ENCODE data around the gene SMARCB1. TPM values are rescaled to one million over a fixed set of nuclear protein-coding genes. Genes with fewer than 3 reads are reported as not detected.

SMARCB1 gene
- total RNA-seq, 1 experiment from 2014 or later, result 121 TPM

DNA sequence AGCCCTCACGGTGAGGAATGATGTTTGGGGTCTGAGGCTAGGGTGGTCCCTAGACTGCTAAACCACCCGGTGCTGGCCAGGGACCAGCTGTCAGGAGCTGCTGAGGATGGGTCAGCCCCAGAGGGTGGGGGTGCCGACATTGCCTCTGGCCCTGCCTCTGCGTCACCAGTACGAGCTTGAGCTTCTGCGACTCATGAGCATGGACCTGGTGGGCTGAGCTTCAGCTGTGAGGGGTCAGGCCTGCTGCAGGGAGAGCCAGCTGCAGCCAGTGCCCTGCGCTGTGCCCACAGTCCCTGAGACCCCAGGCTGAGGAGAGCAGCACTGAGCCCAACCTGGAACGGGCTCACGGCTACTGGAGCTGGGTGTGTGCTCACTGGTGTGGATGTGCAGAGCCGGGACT is 45.0 kb downstream of the SMARCB1 start:
- no peak for DNase-seq (ENCODE audit: low read depth in 1 of 2, low spot score in 2 of 2)
- H3K4me1 ChIP-seq (replicated peaks), result peaks cover 25% of the 10 kb centered on the region
- H3K4me3 ChIP-seq, result no peak overlapping the region
- H3K27ac ChIP-seq, result no peak overlapping the region
- peaks cover 85% of the 10 kb centered on the region for H3K36me3 ChIP-seq
- H3K27me3 ChIP-seq (replicated peaks), result no peaks in the 10 kb centered on the region
- no peaks in the 10 kb centered on the region for H3K9me3 ChIP-seq (replicated peaks)

DNA sequence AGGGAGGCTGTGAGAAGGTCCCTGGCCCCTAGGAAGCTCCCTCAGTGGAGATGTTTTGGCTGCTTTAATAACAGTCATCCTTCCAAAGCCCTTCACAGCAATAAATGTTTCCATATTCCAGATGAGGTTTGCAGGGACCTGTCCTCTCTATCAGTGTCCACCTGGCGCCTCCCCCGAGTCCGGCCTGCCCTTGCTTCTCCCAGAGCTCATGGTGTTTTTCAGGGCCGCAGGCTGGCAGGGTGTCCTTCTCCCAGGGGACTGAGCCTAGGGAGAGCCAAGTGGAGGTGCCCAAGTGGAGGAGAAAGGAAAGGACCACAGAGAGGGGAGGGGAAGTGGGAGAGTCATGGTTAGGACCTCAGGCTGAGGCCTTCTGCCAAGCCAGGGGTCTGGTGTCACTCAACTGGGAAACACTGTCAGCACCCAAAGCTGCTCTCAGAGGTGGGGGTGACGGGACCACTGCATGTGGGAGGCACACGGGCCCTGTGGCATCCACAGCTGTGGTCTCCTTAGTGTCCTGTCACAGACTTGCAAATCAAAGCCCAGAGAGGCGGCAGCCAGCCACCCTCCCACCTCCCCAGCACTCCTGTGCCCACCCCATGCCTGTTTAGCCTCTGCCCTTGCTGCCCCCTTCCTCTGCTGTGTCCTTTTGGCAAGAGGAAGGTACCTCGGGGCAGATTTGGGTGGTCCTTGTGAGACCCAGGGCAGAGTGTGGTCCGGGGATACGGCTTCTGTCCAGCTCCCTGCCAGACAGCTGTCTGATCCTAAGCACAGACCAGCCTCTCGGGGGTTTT is 45.7 kb downstream of the SMARCB1 start:
- Histone ChIP-seq H3K27ac (no peak overlapping the region), H3K4me3 (no peak overlapping the region), H3K4me1 (replicated peaks) (peaks cover 19% of the 10 kb centered on the region), H3K36me3 (peaks cover 84% of the 10 kb centered on the region), H3K9me3 (replicated peaks) (no peaks in the 10 kb centered on the region), H3K27me3 (replicated peaks) (no peaks in the 10 kb centered on the region)
- no peak for DNase-seq (ENCODE audit: low read depth in 1 of 2, low spot score in 2 of 2)

DNA sequence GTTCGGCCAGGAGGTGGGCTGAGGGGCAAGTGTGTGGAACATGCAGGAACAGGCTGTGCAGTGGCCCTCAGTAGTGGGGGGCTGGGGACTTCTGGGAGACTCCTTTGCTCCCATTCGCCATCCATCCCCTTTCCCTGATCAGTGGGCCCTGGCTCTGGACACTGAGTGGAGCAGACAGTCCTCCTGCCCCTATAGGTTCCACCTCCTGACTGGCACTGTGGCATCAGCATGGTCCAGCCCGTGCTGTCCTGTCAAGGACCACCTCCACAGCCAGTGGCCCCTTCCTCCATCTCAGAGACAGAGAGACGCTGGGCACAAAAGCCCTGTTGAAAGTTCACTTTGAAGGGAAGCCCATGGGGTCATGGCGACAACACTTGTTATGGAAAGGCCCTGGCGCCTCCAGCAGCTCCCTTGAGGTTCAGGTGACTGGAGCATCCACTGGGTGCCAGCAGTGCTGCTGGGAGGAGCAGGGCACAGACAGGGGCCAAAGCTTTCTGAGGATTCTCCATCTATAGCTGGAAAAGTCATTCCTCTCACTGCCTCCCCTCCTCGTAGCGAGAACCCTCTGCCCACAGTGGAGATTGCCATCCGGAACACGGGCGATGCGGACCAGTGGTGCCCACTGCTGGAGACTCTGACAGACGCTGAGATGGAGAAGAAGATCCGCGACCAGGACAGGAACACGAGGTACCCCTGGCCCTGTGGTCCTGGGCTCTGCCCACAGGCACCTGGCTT is 46.4 kb downstream of the SMARCB1 start:
- Histone ChIP-seq H3K27me3 (replicated peaks) (no peaks in the 10 kb centered on the region), H3K4me3 (no peak overlapping the region), H3K36me3 (peaks cover 84% of the 10 kb centered on the region), H3K9me3 (replicated peaks) (no peaks in the 10 kb centered on the region), H3K4me1 (replicated peaks) (peaks cover 19% of the 10 kb centered on the region), H3K27ac (no peak overlapping the region)
- no peak for DNase-seq (ENCODE audit: low read depth in 1 of 2, low spot score in 2 of 2)

DNA sequence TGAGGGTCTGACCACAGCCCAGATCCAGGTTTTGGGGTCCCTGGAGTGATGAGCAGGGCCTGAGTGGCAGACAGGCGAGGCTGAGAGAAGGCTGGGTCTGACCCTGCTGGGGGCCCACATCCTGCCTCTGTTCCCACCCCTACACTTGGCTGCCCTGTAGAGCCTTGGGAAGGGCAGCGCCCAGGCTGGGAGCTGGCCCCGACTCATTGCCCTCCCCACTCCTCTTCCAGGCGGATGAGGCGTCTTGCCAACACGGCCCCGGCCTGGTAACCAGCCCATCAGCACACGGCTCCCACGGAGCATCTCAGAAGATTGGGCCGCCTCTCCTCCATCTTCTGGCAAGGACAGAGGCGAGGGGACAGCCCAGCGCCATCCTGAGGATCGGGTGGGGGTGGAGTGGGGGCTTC is 47.1 kb downstream of the SMARCB1 start:
- DNase-seq (ENCODE audit: low read depth in 1 of 2, low spot score in 2 of 2), result no peak
- Histone ChIP-seq H3K36me3 (peaks cover 78% of the 10 kb centered on the region), H3K9me3 (replicated peaks) (no peaks in the 10 kb centered on the region; the same call in 1 of the 2 replicates), H3K27me3 (replicated peaks) (no peaks in the 10 kb centered on the region), H3K4me1 (replicated peaks) (peaks cover 15% of the 10 kb centered on the region), H3K4me3 (no peak overlapping the region), H3K27ac (no peak overlapping the region)

DNA sequence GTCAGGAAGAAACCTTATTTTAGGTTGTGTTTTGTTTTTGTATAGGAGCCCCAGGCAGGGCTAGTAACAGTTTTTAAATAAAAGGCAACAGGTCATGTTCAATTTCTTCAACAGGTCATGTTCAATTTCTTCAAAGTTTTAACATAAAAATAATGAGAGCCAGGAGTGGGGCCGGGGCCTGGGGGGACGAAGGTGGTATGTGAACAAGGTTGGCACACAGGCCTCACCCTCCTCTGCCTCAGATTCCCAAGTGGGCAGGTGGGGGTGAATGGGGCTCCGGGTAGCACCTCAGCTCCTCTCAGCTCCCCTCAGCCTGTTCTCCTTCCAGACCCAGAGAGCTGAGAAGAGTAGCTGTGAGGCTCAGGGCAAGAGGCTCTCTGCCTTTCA is 47.6 kb downstream of the SMARCB1 start:
- H3K9me3 ChIP-seq (replicated peaks), result no peaks in the 10 kb centered on the region; the same call in 1 of the 2 replicates
- DNase-seq (ENCODE audit: low read depth in 1 of 2, low spot score in 2 of 2), result no peak
- H3K27me3 ChIP-seq (replicated peaks), result no peaks in the 10 kb centered on the region
- H3K36me3 ChIP-seq, result peaks cover 73% of the 10 kb centered on the region
- no peak overlapping the region for H3K4me3 ChIP-seq
- H3K4me1 ChIP-seq (replicated peaks), result peaks cover 10% of the 10 kb centered on the region
- H3K27ac ChIP-seq, result no peak overlapping the region

DNA sequence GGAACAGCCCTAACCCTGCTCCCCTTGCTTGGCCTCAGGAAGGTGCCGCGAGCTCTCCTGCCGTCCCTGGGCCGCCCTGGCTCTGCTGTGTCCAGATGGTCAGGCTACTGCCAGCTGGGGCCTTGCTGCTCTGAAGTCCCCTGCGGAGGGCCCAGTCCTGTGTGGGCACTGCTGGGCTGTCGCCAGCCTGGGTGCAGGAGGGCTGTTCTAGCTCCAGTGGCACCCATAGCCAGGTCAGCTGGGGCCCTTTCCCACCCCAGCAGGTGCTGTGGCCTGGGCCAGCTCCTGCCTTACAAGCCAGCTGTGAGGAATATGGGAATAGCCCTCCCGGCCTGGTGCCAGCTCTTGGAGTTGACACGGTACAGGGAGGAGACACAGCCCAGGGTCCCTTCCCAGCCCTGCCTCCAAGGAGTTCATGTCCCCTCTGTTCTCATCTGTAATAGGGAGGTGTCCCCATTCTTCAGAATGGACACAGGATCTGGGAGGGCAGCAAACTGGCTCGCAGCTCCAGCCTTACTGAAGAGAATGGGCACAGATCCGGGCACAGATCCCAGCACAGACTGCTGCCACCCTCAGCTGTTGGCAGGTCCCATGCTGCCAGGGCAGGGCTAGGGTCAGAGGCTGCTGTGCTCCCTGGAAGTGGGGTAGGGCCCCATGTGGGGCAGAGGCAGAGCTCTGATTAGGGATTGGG is 48.2 kb downstream of the SMARCB1 start:
- peaks cover 73% of the 10 kb centered on the region for H3K36me3 ChIP-seq
- DNase-seq (ENCODE audit: low read depth in 1 of 2, low spot score in 2 of 2), result no peak
- no peaks in the 10 kb centered on the region; the same call in 1 of the 2 replicates for H3K9me3 ChIP-seq (replicated peaks)
- peaks cover 5% of the 10 kb centered on the region for H3K4me1 ChIP-seq (replicated peaks)
- H3K27ac ChIP-seq, result no peak overlapping the region
- H3K27me3 ChIP-seq (replicated peaks), result no peaks in the 10 kb centered on the region
- H3K4me3 ChIP-seq, result no peak overlapping the region

DNA sequence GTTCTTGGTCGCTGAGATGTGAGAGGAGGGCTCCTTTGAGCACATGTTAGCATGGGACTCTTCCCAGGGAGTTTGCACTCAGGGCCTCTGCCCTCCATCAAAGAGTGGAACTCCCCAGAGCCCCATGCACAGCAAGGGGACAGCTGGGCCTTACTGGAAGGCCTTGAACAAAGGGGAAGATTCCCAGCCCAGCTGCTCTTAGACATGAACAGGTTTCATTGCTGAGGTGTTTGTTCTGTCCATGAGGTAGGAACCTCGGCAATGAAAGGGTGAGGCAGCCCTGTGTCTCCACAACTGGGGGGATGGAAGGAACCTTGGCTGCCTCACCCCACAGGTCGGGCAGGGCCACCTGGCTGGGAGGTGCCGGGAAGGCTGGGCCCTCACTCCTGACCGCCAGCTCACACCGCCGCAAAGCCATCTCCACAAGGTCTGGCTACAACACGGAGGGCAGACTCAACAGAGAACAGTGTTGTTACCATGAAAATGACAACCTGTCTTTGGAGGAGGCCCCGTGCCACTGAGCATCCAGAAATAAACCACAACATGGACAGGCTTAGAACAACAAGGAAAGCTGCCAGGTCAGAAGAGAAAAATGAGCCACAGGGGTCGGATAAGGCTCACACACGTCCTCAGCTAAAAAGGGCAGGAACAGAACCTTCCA is 48.8 kb downstream of the SMARCB1 start:
- Histone ChIP-seq H3K4me1 (replicated peaks) (no peaks in the 10 kb centered on the region), H3K27ac (no peak overlapping the region), H3K27me3 (replicated peaks) (no peaks in the 10 kb centered on the region), H3K4me3 (no peak overlapping the region), H3K9me3 (replicated peaks) (no peaks in the 10 kb centered on the region; the same call in 1 of the 2 replicates), H3K36me3 (peaks cover 73% of the 10 kb centered on the region)
- no peak for DNase-seq (ENCODE audit: low read depth in 1 of 2, low spot score in 2 of 2)

DNA sequence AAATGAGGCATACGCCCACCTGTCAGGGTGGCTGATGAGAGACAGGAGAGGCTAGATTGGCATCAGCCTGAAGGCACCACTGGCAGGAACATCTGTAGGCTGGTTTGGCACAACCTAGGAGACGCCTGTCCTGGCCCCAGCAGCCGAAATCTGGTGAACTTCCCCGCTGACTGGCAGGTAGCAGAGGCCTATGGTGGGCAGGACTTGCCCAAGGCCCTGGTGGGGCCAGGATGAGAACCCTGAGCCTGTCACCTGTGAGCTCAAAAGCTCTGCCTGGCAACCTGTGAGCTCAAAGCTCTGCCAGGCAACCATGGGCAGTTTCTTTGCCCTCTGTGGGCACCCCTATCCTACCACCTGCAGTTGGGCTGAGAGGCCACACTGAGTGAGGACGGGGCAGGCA is 49.5 kb downstream of the SMARCB1 start:
- H3K4me1 ChIP-seq (replicated peaks), result no peaks in the 10 kb centered on the region

DNA sequence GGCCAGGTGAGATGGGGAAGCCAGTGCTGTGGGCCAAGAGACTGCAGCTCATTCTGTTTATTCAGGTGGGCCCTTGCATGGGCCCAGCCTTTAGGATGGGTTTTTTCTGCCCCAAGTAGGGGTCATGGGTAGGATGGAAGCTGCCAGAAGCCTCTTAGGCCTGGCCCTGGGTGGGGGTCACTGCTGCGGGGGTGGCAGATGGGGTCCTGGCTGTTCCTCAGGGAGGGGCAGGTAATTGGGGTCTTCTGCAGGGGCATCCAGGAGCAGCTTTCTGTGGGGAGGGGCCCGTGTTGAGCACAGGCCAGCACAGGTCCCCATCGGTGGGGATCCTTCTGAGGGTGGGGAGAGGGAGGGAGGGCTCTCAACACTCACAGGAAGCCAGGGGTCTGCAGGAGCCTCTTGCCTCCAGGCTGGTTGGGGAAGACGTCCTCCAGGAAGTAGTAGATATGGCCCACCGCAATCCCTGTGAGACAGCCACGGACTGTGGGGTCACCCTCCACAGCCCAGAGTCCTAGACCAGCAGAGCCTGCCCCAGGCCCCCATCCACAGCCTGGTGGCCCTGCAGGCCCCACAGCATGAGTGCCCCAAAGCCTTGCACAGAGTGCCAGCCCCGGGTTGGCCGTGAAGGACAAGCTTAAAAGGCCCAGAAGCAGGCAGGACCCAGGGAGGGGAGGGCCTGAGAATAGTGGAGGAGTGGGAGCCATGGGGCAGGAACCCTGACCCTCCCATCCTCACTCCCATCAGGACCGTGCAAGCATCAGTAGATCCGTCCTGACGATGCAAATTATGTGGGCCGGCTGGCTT is 50.1 kb downstream of the SMARCB1 start:
- Histone ChIP-seq H3K27me3 (replicated peaks) (no peaks in the 10 kb centered on the region), H3K9me3 (replicated peaks) (no peaks in the 10 kb centered on the region; the same call in 1 of the 2 replicates), H3K4me3 (no peak overlapping the region), H3K27ac (no peak overlapping the region), H3K4me1 (replicated peaks) (no peaks in the 10 kb centered on the region), H3K36me3 (peaks cover 60% of the 10 kb centered on the region)
- no peak for DNase-seq (ENCODE audit: low read depth in 1 of 2, low spot score in 2 of 2)

More for the DNA sequence above, 49.5 kb downstream of the SMARCB1 start:
- peaks cover 66% of the 10 kb centered on the region for H3K36me3 ChIP-seq
- no peak overlapping the region for H3K27ac ChIP-seq
- DNase-seq (ENCODE audit: low read depth in 1 of 2, low spot score in 2 of 2), result no peak
- no peaks in the 10 kb centered on the region for H3K27me3 ChIP-seq (replicated peaks)
- H3K9me3 ChIP-seq (replicated peaks), result no peaks in the 10 kb centered on the region; the same call in 1 of the 2 replicates
- H3K4me3 ChIP-seq, result no peak overlapping the region

DNA sequence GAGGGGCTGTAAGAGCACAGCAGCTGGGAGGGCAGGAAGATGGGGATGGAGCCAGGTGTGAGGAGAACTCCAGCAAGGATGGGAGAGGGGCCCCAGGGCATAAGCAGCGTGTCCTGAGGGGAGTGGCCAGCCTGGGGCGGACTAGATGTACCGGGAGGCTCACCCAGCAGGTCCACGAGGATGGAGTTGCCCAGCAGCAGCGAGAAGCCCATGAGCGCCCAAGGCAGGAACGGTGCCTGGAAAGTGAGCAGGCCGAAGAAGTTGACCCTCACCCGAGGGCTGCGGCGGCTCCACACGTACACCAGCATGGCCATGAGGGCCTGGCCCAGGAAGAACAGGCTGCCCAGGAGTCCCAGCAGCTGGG is 50.7 kb downstream of the SMARCB1 start:
- H3K36me3 ChIP-seq, result peaks cover 54% of the 10 kb centered on the region
- DNase-seq (ENCODE audit: low read depth in 1 of 2, low spot score in 2 of 2), result no peak
- no peak overlapping the region for H3K27ac ChIP-seq
- no peaks in the 10 kb centered on the region for H3K27me3 ChIP-seq (replicated peaks)
- no peaks in the 10 kb centered on the region; the same call in 1 of the 2 replicates for H3K9me3 ChIP-seq (replicated peaks)
- no peaks in the 10 kb centered on the region for H3K4me1 ChIP-seq (replicated peaks)
- no peak overlapping the region for H3K4me3 ChIP-seq

DNA sequence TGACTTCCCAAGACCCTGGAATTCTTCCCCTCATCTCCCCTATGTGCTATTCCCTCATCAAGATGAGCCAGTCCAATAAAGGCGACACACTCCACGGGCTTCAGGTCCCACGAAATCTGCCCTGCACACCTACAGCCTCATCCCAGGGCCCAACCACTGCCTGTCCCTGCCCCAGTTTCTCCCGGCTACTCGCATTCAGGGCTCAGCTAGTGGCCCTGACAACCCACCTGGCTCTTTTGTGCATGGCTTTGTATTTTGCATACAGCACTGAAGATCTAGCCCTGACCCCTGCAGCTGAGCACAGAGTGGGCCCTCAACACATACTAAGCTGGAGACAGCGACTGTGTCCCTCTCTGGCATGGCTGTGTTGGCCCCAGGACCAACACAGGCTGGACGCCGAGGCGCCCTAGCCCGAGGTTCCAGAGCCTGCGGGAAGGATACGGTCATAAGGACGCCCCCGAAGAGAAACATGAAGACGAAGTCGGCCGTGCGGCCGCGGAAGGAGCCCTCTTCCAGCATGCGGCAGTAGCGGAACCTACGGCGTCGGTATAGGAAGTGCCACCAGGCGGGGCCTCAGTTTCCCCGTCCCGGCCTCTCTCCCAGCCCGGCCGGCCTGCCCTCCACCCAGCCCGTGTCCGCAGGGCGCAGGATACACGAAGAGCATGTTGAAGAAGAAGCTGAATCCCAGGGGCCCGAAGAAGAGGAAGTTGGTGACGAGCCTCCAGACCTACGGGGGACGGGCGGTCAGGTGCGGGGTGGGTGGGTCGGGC is 51.3 kb downstream of the SMARCB1 start:
- Histone ChIP-seq H3K36me3 (peaks cover 48% of the 10 kb centered on the region), H3K4me1 (replicated peaks) (no peaks in the 10 kb centered on the region), H3K27me3 (replicated peaks) (no peaks in the 10 kb centered on the region), H3K9me3 (replicated peaks) (no peaks in the 10 kb centered on the region; the same call in 1 of the 2 replicates), H3K4me3 (no peak overlapping the region), H3K27ac (no peak overlapping the region)
- DNase-seq (ENCODE audit: low read depth in 1 of 2, low spot score in 2 of 2), result no peak

DNA sequence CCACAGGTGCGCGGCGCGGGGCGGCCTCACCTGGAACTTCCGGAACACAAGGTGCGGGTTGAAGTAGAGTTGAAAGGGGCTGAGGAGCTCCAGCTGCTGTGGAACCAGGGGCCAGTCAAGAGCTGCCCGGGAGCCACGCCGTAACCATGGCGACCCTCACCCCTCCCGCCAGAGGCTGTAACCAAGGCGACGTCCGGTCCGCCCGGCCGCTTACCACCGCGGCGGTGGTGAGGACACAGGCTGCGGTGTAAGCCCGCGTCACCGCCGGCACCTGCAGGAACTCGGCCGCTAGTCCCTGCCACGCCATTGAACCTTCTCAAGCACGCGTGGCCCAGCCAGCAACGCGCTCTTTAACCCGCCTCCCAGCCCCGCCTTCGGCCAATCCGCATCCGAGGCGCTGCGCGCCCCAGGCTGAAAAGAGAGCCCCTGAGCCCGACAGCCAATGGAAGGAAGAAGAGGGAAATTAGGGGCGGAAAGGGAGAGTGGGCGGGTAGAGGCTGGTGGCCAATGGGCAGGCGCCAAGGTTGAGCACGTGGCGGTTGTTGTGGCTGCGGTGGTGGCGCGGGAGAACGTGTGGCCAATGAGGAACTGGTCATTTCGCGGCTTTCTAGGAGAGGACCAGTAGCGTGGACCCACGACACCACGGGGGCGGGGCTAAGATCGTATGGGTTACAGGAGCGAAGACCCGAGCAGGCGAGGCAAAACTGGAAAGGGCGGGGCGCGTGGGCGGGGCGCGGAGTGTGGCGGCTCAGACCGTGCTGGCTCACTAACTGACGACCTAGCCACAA is 52.1 kb downstream of the SMARCB1 start, which contains the start of gene DERL3:
TSS of gene DERL3 (minus strand) at position 326 of the 788 bp plus-strand sequence. CDS start at position 307, 19 bp downstream.
- Histone ChIP-seq H3K27ac (no peak within 1 kb of the TSS), H3K27me3 (replicated peaks) (no peaks in the 10 kb centered on the region), H3K36me3 (peaks cover 40% of the 10 kb centered on the region), H3K9me3 (replicated peaks) (no peaks in the 10 kb centered on the region; the same call in 1 of the 2 replicates), H3K4me3 (no peak within 1 kb of the TSS), H3K4me1 (replicated peaks) (no peaks in the 10 kb centered on the region)
- DNase-seq (ENCODE audit: low read depth in 1 of 2, low spot score in 2 of 2), result no peak
